ENCODE data around the gene PARN.
A peak's percentile ranks its signal among the peaks of the same experiment; 100 is the strongest.

DNA sequence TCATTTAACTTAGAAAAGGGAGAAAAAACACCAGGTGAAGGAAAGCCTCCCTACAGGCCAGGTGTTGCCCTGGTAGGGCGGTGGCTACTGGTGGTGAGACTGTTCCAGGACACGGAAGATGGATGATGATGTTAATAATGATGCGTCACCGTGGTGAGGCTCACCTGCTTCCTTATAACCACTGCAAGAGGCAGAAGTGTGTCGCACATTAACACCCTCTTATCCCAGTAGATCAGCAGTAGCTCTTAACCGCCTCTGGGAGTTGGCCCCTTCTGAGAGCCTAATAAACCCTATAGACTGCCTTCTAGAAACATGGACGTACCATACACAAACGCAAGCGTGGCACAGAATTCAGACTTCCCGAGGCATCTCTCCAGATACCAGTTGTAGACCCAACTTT is 10.5 kb upstream of the PARN start:
- TF ChIP-seq, protein P1, sequence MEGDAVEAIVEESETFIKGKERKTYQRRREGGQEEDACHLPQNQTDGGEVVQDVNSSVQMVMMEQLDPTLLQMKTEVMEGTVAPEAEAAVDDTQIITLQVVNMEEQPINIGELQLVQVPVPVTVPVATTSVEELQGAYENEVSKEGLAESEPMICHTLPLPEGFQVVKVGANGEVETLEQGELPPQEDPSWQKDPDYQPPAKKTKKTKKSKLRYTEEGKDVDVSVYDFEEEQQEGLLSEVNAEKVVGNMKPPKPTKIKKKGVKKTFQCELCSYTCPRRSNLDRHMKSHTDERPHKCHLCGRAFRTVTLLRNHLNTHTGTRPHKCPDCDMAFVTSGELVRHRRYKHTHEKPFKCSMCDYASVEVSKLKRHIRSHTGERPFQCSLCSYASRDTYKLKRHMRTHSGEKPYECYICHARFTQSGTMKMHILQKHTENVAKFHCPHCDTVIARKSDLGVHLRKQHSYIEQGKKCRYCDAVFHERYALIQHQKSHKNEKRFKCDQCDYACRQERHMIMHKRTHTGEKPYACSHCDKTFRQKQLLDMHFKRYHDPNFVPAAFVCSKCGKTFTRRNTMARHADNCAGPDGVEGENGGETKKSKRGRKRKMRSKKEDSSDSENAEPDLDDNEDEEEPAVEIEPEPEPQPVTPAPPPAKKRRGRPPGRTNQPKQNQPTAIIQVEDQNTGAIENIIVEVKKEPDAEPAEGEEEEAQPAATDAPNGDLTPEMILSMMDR (IDR thresholded peaks at IDR 0.05): peak in 3 of 6 experiments; percentile 52 to 60 (median 59)
- peak; percentile 47 to 82 for TF ChIP-seq POLR2A (IDR thresholded peaks at IDR 0.05)
